ENCODE data around the gene PDZRN3. TPM values are rescaled to one million over a fixed set of nuclear protein-coding genes. Genes with fewer than 3 reads are reported as not detected.

The PDZRN3 gene
- total RNA-seq, 1 experiment from 2014 or later, result 5.9 TPM

DNA sequence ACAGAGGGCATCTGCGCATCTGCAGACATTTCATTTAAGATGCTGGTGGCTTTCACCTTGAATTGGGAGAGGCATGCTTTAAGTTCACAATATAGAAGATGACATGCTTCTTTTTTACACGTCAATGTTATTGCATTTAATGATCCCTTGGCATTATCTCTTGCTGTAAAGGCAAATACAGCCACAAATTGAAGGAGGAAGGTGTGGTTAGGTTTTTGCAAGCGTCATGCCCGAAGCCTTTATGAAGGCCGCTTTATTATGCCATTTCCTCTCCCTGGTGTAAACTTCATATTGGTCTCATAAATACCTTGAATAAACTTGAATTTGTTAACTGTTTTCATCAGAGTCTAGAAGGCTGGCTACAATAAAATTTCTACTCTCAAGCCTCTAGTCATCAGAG lies 212.7 kb downstream of the PDZRN3 start:
- Mint-ChIP-seq H3K9me3 (no peaks in the 10 kb centered on the region), H3K4me1 (peaks cover 7 to 8% of the 10 kb centered on the region in 2 experiments), H3K36me3 (ENCODE audit: insufficient read depth in 1 of 3, low read depth in 3 of 3) (no peaks in the 10 kb centered on the region; a peak in 1 of 7 replicates), H3K4me3 (no peak overlapping the region), H3K27me3 (ENCODE audit: low read depth) (peaks cover 2% of the 10 kb centered on the region; the same call in 1 of the 2 replicates), H3K27ac (no peak overlapping the region)
- Histone ChIP-seq H2BK15ac (ENCODE audit: low read depth, low read length) (no peak overlapping the region), H3K9ac (ENCODE audit: extremely low read depth, insufficient read length, low read length) (no peak overlapping the region), H3K23ac (ENCODE audit: insufficient read length, low read depth, low read length) (no peak overlapping the region), H3K27me3 (ENCODE audit: insufficient read depth, low read length) (no peaks in the 10 kb centered on the region), H2BK20ac (ENCODE audit: low read depth, low read length, poor library complexity, severe bottlenecking) (no peak overlapping the region), H3K4me1 (ENCODE audit: insufficient read depth, low read length) (peaks cover 5% of the 10 kb centered on the region; the same call in 1 of the 2 replicates), H3T11ph (ENCODE audit: low read length) (no peak overlapping the region), H2BK5ac (ENCODE audit: insufficient read length, low read length) (no peak overlapping the region), H4K20me1 (ENCODE audit: control insufficient read depth, insufficient read depth, insufficient read length) (no peaks in the 10 kb centered on the region), H4K8ac (replicated peaks; ENCODE audit: insufficient read length, low read depth, low read length) (no peak overlapping the region), H2BK12ac (ENCODE audit: insufficient read length, low read depth, low read length) (no peak overlapping the region), H3K27ac (ENCODE audit: insufficient read length, low read depth, low read length) (no peak overlapping the region), H3K79me2 (ENCODE audit: insufficient read depth, low read length) (no peaks in the 10 kb centered on the region), H4K91ac (ENCODE audit: insufficient read length, low read depth, low read length) (no peak overlapping the region), H3K18ac (ENCODE audit: insufficient read length, low read depth, low read length) (no peak overlapping the region), H3K4ac (ENCODE audit: low read depth, low read length) (no peak overlapping the region), H2BK120ac (ENCODE audit: low read depth, low read length, poor library complexity, severe bottlenecking) (no peak overlapping the region), H3K79me1 (ENCODE audit: insufficient read depth, low read depth, low read length, poor library complexity, severe bottlenecking) (no peaks in the 10 kb centered on the region), H2AK5ac (ENCODE audit: insufficient read length, low read length) (no peak overlapping the region), H3K56ac (ENCODE audit: insufficient read length, low read depth, low read length) (no peak overlapping the region), H3K23me2 (ENCODE audit: insufficient read length, low read depth, low read length, poor library complexity, severe bottlenecking) (no peaks in the 10 kb centered on the region), H3K14ac (ENCODE audit: insufficient read depth, low read length) (no peak overlapping the region), H3K4me2 (ENCODE audit: insufficient read depth, insufficient read length, low read length) (no peak overlapping the region), H4K5ac (ENCODE audit: insufficient read length, low read depth, low read length) (no peak overlapping the region), H3K9me3 (ENCODE audit: control insufficient read depth, low read depth, low read length) (no peaks in the 10 kb centered on the region), H2AFZ (ENCODE audit: low read length) (no peak overlapping the region)
- no peak for DNase-seq
- TF ChIP-seq, protein P1, sequence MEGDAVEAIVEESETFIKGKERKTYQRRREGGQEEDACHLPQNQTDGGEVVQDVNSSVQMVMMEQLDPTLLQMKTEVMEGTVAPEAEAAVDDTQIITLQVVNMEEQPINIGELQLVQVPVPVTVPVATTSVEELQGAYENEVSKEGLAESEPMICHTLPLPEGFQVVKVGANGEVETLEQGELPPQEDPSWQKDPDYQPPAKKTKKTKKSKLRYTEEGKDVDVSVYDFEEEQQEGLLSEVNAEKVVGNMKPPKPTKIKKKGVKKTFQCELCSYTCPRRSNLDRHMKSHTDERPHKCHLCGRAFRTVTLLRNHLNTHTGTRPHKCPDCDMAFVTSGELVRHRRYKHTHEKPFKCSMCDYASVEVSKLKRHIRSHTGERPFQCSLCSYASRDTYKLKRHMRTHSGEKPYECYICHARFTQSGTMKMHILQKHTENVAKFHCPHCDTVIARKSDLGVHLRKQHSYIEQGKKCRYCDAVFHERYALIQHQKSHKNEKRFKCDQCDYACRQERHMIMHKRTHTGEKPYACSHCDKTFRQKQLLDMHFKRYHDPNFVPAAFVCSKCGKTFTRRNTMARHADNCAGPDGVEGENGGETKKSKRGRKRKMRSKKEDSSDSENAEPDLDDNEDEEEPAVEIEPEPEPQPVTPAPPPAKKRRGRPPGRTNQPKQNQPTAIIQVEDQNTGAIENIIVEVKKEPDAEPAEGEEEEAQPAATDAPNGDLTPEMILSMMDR (conservative IDR thresholded peaks at IDR 0.05), result no peak
- WGBS (ENCODE audit: extremely low coverage, insufficient read length, low lambda C conversion rate), result no CpG with 5 or more reads among the region's 5 CpGs

Data from H9 (cell line).